NCI-H2171 (cell line): ENCODE results near the gene OR4D10.
"Not testable (repeated sequence)": the region's sequence is repeated elsewhere in the genome, so short reads cannot be mapped to it uniquely, and the experiment has no call there.

Source experiments
- DNase-seq: peaks from one replicate; lab custom pipeline; 2025; lab: John Stamatoyannopoulos, UW

Gene OR4D10

GRCh38 chr11:59473015-59473414, at the start of gene OR4D10:
Gene OR4D10 (plus strand): TSS chr11:59473315. CDS start chr11:59477430, 4,115 bp downstream.
- DNase-seq: no peak

GRCh38 chr11:59423835-59424234, 49.3 kb upstream of the OR4D10 start:
- no peak for DNase-seq

- DNase-seq: no peak
Measured at GRCh38 chr11:59425131-59425530, 48.0 kb upstream of the OR4D10 start.

- DNase-seq: no peak
Measured at GRCh38 chr11:59426361-59427067, 46.6 kb upstream of the OR4D10 start, which contains the start of gene OR5A2. Gene OR5A2 (minus strand): TSS chr11:59426413. CDS start chr11:59422953, 3,460 bp downstream.

GRCh38 chr11:59427068-59427382, 46.1 kb upstream of the OR4D10 start:
- DNase-seq: no peak

GRCh38 chr11:59429924-59430516, 43.1 kb upstream of the OR4D10 start:
- peak; percentile 26 for DNase-seq

GRCh38 chr11:59436169-59436568, 36.9 kb upstream of the OR4D10 start, which contains the start of gene OR5A1:
Gene OR5A1 (plus strand): TSS chr11:59436469. CDS start chr11:59443169, 6,700 bp downstream.
- DNase-seq: no peak

- DNase-seq: peak; percentile 72
Measured at GRCh38 chr11:59437770-59438169, 35.3 kb upstream of the OR4D10 start.

- DNase-seq: not testable (repeated sequence)
Measured at GRCh38 chr11:59445624-59446023, 27.5 kb upstream of the OR4D10 start.

- DNase-seq: no peak
Measured at GRCh38 chr11:59448484-59448883, 24.6 kb upstream of the OR4D10 start.

- DNase-seq: no peak
Measured at GRCh38 chr11:59456661-59457060, 16.5 kb upstream of the OR4D10 start, which contains the start of gene OR4D6. Gene OR4D6 (plus strand): TSS chr11:59456961. CDS start chr11:59456961, 0 bp downstream.

GRCh38 chr11:59459916-59460315, 13.2 kb upstream of the OR4D10 start:
- DNase-seq: no peak

GRCh38 chr11:59463190-59463641, 9.9 kb upstream of the OR4D10 start:
- DNase-seq: no peak

GRCh38 chr11:59475176-59475575, 2.1 kb downstream of the OR4D10 start:
- no peak for DNase-seq

GRCh38 chr11:59479906-59480305, 6.8 kb downstream of the OR4D10 start:
- DNase-seq: no peak

- DNase-seq: no peak
Measured at GRCh38 chr11:59480359-59480758, 7.2 kb downstream of the OR4D10 start.

- no peak for DNase-seq
Measured at GRCh38 chr11:59501931-59502330, 28.8 kb downstream of the OR4D10 start.

- DNase-seq: no peak
Measured at GRCh38 chr11:59503276-59503675, 30.2 kb downstream of the OR4D10 start, which contains the start of gene OR4D11. Gene OR4D11 (plus strand): TSS chr11:59503576. CDS start chr11:59503576, 0 bp downstream.

GRCh38 chr11:59510941-59511589, 38.0 kb downstream of the OR4D10 start, which contains the start of gene OR4D9:
Gene OR4D9 (plus strand): TSS chr11:59511539. CDS start chr11:59514913, 3,374 bp downstream.
- no peak for DNase-seq

- DNase-seq: no peak
Measured at GRCh38 chr11:59511675-59512074, 38.6 kb downstream of the OR4D10 start.

- not testable (repeated sequence) for DNase-seq
Measured at GRCh38 chr11:59520139-59520538, 47.0 kb downstream of the OR4D10 start.

- no peak for DNase-seq
Measured at GRCh38 chr11:59520741-59521140, 47.6 kb downstream of the OR4D10 start.

GRCh38 chr11:59523541-59523940, 50.4 kb downstream of the OR4D10 start:
- no peak for DNase-seq
